DOHH2 (cell line): ENCODE data around the gene RELB.

Experiments used
- H3F3A ChIP-seq: fragments of 200-600 bp; sonication (generic), shearing (Covaris generic); 2 replicates; pipeline ENCODE4 v1.6.0; 2016; ENCODE audit warnings: antibody characterized with exemption, mild to moderate bottlenecking; ENCODE audit not compliant: control insufficient read depth, insufficient read depth
- H3K27ac ChIP-seq: fragments of 200-600 bp; sonication (generic); 2 replicates; pipeline ENCODE4 v1.5.1; 2014; ENCODE audit warnings: low read depth, mild to moderate bottlenecking, low read length, moderate library complexity
- H3K27me3 ChIP-seq: fragments of 200-600 bp; sonication (generic); 2 replicates; pipeline ENCODE4 v1.6.1; 2014; ENCODE audit warnings: mild to moderate bottlenecking, low read length, mixed read lengths; ENCODE audit not compliant: control insufficient read depth
- H3K36me3 ChIP-seq: fragments of 200-600 bp; sonication (generic); 2 replicates; pipeline ENCODE4 v1.6.1; 2014; ENCODE audit warnings: mild to moderate bottlenecking, low read length, moderate library complexity, mixed read lengths; ENCODE audit not compliant: control insufficient read depth
- H3K4me1 ChIP-seq: fragments of 200-600 bp; sonication (generic); 2 replicates; pipeline ENCODE4 v1.6.1; 2014; ENCODE audit warnings: mild to moderate bottlenecking, low read length, mixed read lengths; ENCODE audit not compliant: control insufficient read depth
- H3K4me2 ChIP-seq: fragments of 200-600 bp; sonication (generic); 2 replicates; pipeline ENCODE4 v1.6.0; 2014; ENCODE audit warnings: mild to moderate bottlenecking, low read length, moderate library complexity
- H3K4me3 ChIP-seq: fragments of 200-600 bp; sonication (generic); 2 replicates; pipeline ENCODE4 v1.5.1; 2014; ENCODE audit warnings: mild to moderate bottlenecking, low read length, mixed read lengths
- H3K79me2 ChIP-seq: fragments of 200-600 bp; sonication (generic); 2 replicates; pipeline ENCODE4 v1.6.1; 2014; ENCODE audit warnings: mild to moderate bottlenecking, low read length, mixed read lengths; ENCODE audit not compliant: control insufficient read depth
- H3K9me2 ChIP-seq: fragments of 200-600 bp; sonication (generic); replicated peaks from 2 replicates; pipeline ENCODE4 v1.6.1; 2014; ENCODE audit warnings: mild to moderate bottlenecking, low read length, mixed read lengths; ENCODE audit not compliant: control insufficient read depth
- H3K9me3 ChIP-seq: fragments of 200-600 bp; sonication (generic); 2 replicates; pipeline ENCODE4 v1.6.1; 2014; ENCODE audit warnings: antibody characterized with exemption, low read length, mixed read lengths; ENCODE audit not compliant: control insufficient read depth, insufficient read depth
- H4K20me1 ChIP-seq: fragments of 200-600 bp; sonication (generic); 2 replicates; pipeline ENCODE4 v1.6.0; 2014; ENCODE audit warnings: low read depth, mild to moderate bottlenecking, antibody characterized with exemption, low read length, moderate library complexity; ENCODE audit not compliant: control insufficient read depth, insufficient read depth
- EZH2phosphoT487 ChIP-seq: fragments of 200-600 bp; sonication (generic); IDR thresholded peaks from 2 replicates; pipeline ENCODE4 v1.6.1; 2017; ENCODE audit warnings: borderline replicate concordance, mild to moderate bottlenecking, antibody characterized with exemption, low read length, moderate library complexity, mixed read lengths
- TF ChIP-seq, protein P1 (sequence below): fragments of 200-600 bp; sonication (generic); IDR thresholded peaks from one replicate; pipeline ENCODE4 v1.5.1; 2014; ENCODE audit warnings: antibody characterized with exemption, mild to moderate bottlenecking, low read depth, low read length; ENCODE audit not compliant: poor library complexity, severe bottlenecking

Gene RELB

GRCh38 chr19:45023048-45023447, 21.8 kb downstream of the RELB start:
- Histone ChIP-seq H3K4me3 (no peak overlapping the region), H3K9me2 (no peaks in the 10 kb centered on the region), H3K79me2 (0 out of 2 replicates have a peak, but pooled peaks cover 5% of the 10 kb centered on the region), H3K4me2 (no peak overlapping the region), H3F3A (peaks cover 2% of the 10 kb centered on the region; the same call in 1 of the 2 replicates), H3K27ac (no peak overlapping the region), H3K36me3 (peaks cover 37% of the 10 kb centered on the region), H3K4me1 (peaks cover 9% of the 10 kb centered on the region), H4K20me1 (no peaks in the 10 kb centered on the region), H3K9me3 (no peaks in the 10 kb centered on the region), H3K27me3 (no peaks in the 10 kb centered on the region)
- TF ChIP-seq, protein P1, sequence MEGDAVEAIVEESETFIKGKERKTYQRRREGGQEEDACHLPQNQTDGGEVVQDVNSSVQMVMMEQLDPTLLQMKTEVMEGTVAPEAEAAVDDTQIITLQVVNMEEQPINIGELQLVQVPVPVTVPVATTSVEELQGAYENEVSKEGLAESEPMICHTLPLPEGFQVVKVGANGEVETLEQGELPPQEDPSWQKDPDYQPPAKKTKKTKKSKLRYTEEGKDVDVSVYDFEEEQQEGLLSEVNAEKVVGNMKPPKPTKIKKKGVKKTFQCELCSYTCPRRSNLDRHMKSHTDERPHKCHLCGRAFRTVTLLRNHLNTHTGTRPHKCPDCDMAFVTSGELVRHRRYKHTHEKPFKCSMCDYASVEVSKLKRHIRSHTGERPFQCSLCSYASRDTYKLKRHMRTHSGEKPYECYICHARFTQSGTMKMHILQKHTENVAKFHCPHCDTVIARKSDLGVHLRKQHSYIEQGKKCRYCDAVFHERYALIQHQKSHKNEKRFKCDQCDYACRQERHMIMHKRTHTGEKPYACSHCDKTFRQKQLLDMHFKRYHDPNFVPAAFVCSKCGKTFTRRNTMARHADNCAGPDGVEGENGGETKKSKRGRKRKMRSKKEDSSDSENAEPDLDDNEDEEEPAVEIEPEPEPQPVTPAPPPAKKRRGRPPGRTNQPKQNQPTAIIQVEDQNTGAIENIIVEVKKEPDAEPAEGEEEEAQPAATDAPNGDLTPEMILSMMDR: no peak
- TF ChIP-seq EZH2phosphoT487: no peak

GRCh38 chr19:45025264-45025663, 24.0 kb downstream of the RELB start:
- H3K36me3 ChIP-seq: peaks cover 48% of the 10 kb centered on the region
- no peak overlapping the region for H3K4me2 ChIP-seq
- no peaks in the 10 kb centered on the region for H3K9me3 ChIP-seq

DNA sequence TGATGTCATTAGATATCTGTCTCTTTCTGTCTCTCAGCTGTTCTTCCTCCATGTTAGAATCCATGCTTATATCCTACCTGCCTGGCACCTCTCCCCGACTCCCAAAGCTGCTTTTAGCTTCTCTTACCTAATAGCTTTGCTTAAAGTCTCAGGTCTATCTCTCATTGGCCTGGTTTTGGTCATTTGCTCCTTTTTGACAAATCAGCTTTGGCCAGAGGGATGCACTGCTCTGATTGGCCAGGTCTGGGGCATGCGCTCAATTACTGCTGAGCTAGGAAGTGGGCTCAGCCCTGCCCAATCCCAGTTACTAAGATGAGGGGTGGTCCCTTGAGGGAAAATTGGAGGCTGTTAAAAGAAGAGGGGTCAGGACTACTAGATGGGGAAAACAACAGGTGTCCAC, 26.1 kb downstream of the RELB start:
- no peaks in the 10 kb centered on the region for H3K9me3 ChIP-seq
- H3F3A ChIP-seq: no peaks in the 10 kb centered on the region
- no peak overlapping the region for H3K27ac ChIP-seq
- H4K20me1 ChIP-seq: no peaks in the 10 kb centered on the region
- no peaks in the 10 kb centered on the region for H3K27me3 ChIP-seq
- no peak overlapping the region for H3K4me3 ChIP-seq
- H3K79me2 ChIP-seq: no peaks in the 10 kb centered on the region
- H3K4me1 ChIP-seq: no peaks in the 10 kb centered on the region
- peaks cover 53% of the 10 kb centered on the region for H3K36me3 ChIP-seq
- H3K4me2 ChIP-seq: no peak overlapping the region
- no peaks in the 10 kb centered on the region for H3K9me2 ChIP-seq
- TF ChIP-seq, protein P1: no peak
- no peak for TF ChIP-seq EZH2phosphoT487

More at GRCh38 chr19:45025264-45025663, 24.0 kb downstream of the RELB start:
- H4K20me1 ChIP-seq: no peaks in the 10 kb centered on the region
- H3K4me3 ChIP-seq: no peak overlapping the region
- H3K79me2 ChIP-seq: no peaks in the 10 kb centered on the region
- no peaks in the 10 kb centered on the region for H3K9me2 ChIP-seq
- H3K27me3 ChIP-seq: no peaks in the 10 kb centered on the region
- no peaks in the 10 kb centered on the region for H3K4me1 ChIP-seq
- H3K27ac ChIP-seq: no peak overlapping the region
- H3F3A ChIP-seq: no peaks in the 10 kb centered on the region
- TF ChIP-seq EZH2phosphoT487: no peak
- TF ChIP-seq, protein P1: no peak
